Sigmoid colon (tissue), 7 donors: ENCODE results near the gene CISD1. TPM values are rescaled to one million over a fixed set of nuclear protein-coding genes. Genes with fewer than 3 reads are reported as not detected.

ENCODE experiments used
- DNase-seq: peaks from one replicate; pipeline ENCODE4 v3.0.0-alpha.2; 2019
- H3K27ac ChIP-seq, 4 donors: fragments of 200-600 bp; sonication (generic); one replicate each; pipeline ENCODE4 v1.5.1; 2016 to 2019; ENCODE audit warnings: mild to moderate bottlenecking in 1 of 4
- H3K27me3 ChIP-seq, 3 donors: fragments of 200-600 bp; sonication (generic); one replicate each; pipeline ENCODE4 v1.5.1; 2019; ENCODE audit warnings: mild to moderate bottlenecking in 1 of 3
- H3K36me3 ChIP-seq, 4 donors: fragments of 200-600 bp; sonication (generic); one replicate each; pipeline ENCODE4 v1.5.1; 2016 to 2019
- H3K4me1 ChIP-seq, 4 donors: fragments of 200-600 bp; sonication (generic); one replicate each; pipeline ENCODE4 v1.5.1; 2017 to 2019
- H3K4me3 ChIP-seq, 4 donors: fragments of 200-600 bp; sonication (generic); one replicate each; pipeline ENCODE4 v1.5.1; 2017 to 2019; ENCODE audit warnings: mild to moderate bottlenecking in 2 of 4, moderate library complexity in 1 of 4
- H3K9me3 ChIP-seq, 4 donors: fragments of 200-600 bp in 3 of 4; sonication (generic) in 3 of 4; one replicate each; pipeline versions ENCODE4 v1.5.1 to v1.6.1; 2013 to 2019
- CTCF ChIP-seq, 4 experiments: fragments of 450-650 bp in 3 of 4; fragments of 200-600 bp in 1 of 4; IDR thresholded peaks; one replicate each; pipeline ENCODE4 v1.5.1; 2016 to 2019; ENCODE audit warnings: antibody characterized with exemption in 4 of 4, mild to moderate bottlenecking in 3 of 4, moderate library complexity in 2 of 4
- EP300 ChIP-seq, 4 donors: sonication (generic); formaldehyde crosslinking; IDR thresholded peaks; one replicate each; pipeline ENCODE4 v1.6.1; 2017; ENCODE audit warnings: antibody characterized with exemption in 4 of 4
- POLR2A ChIP-seq, 2 donors: fragments of 450-650 bp; IDR thresholded peaks; one replicate each; pipeline ENCODE4 v1.6.1; 2016; ENCODE audit warnings: antibody characterized with exemption in 2 of 2, mild to moderate bottlenecking in 2 of 2, moderate library complexity in 2 of 2
- POLR2AphosphoS5 ChIP-seq, 4 donors: sonication (generic); formaldehyde crosslinking; IDR thresholded peaks; one replicate each; pipeline ENCODE4 v1.6.1; 2017; ENCODE audit warnings: antibody characterized with exemption in 4 of 4
- WGBS, 2 donors: extraction: QIAGEN DNeasy Blood & Tissue Kit; methylation state at CpG; one replicate each; pipeline ENCODE4 v1.1.7; 2013; 5-methylcytosine and 5-hydroxymethylcytosine counted together
- intact Hi-C: fragments of 100-400 bp; cut with DNase I; formaldehyde crosslinking; loops from one replicate; pipeline ENCODE4 v1.15.1; 2023
- polyA plus RNA-seq, 3 donors: library from polyadenylated mRNA; stranded (reverse); fragments of 200-250 nt; gene quantifications; one replicate each; pipeline ENCODE4 v1.2.3, GENCODE V29; 2013
- total RNA-seq, 4 donors: library from RNA; depleted of rRNA; stranded (reverse); fragments of >200 nt; gene quantifications; one replicate each; pipeline ENCODE4 v1.1.0, GENCODE V29; 2016
- donor health status: healthy with polysubstance abuse.
- donor health status: Bipolar disorder and iron deficiency.
- donor health status: healthy.

The CISD1 gene
- total and polyA plus RNA-seq, 7 donors = 22.1 to 56.6 (median 31.2) TPM

- H3K27ac ChIP-seq = peak within 1 kb of the TSS; percentile 85 to 91 (median 86)
- H3K27me3 ChIP-seq = no peaks in the 10 kb centered on the region
- intact Hi-C loops = loop anchor here (2.0 kb wide), 1 partner anchor 50 kb away; the partner anchor contains the start of gene TFAM
- no peaks in the 10 kb centered on the region for H3K9me3 ChIP-seq
- DNase-seq = peak; percentile 93
- H3K4me3 ChIP-seq = peak within 1 kb of the TSS; percentile 72 to 98 (median 92)
- H3K36me3 ChIP-seq = no peaks in the 10 kb centered on the region
- TF ChIP-seq POLR2A (IDR thresholded peaks at IDR 0.05) = peak; percentile 59 to 86
- TF ChIP-seq CTCF (IDR thresholded peaks at IDR 0.05) = peak in 3 of 4 experiments; percentile 25 to 31 (median 29)
- peak; percentile 92 to 97 (median 94) for TF ChIP-seq POLR2AphosphoS5 (IDR thresholded peaks at IDR 0.05)
- no peak for TF ChIP-seq EP300 (IDR thresholded peaks at IDR 0.05)
- 0 to 1% methylated on average over 49 of the region's 49 CpGs for WGBS, 2 donors
- peaks cover 0 to 28% (median 15%) of the 10 kb centered on the region in 4 donors for H3K4me1 ChIP-seq
Observed at GRCh38 chr10:58334817-58335305, 65.9 kb downstream of the CISD1 start, which contains the start of gene UBE2D1. Gene UBE2D1 (plus strand): TSS chr10:58335006. CDS start chr10:58335202, 196 bp downstream.

GRCh38 chr10:58335306-58336005, 66.5 kb downstream of the CISD1 start:
- 1 to 4% methylated on average over 37 of the region's 37 CpGs for WGBS, 2 donors
- no peaks in the 10 kb centered on the region for H3K27me3 ChIP-seq
- peak overlapping the region; percentile 72 to 98 (median 92) for H3K4me3 ChIP-seq
- intact Hi-C loops = loop anchor here (2.0 kb wide), 1 partner anchor 49 kb away; the partner anchor contains the start of gene TFAM
- TF ChIP-seq POLR2AphosphoS5 (IDR thresholded peaks at IDR 0.05) (peak in 1 of 4 donors; percentile 7), POLR2A (IDR thresholded peaks at IDR 0.05) (no peak)
- DNase-seq = peak; percentile 70
- H3K36me3 ChIP-seq = no peaks in the 10 kb centered on the region
- peak overlapping the region; percentile 85 to 91 (median 86) for H3K27ac ChIP-seq
- peaks cover 0 to 28% (median 15%) of the 10 kb centered on the region in 4 donors for H3K4me1 ChIP-seq
- H3K9me3 ChIP-seq = no peaks in the 10 kb centered on the region

- Histone ChIP-seq H3K4me1 (peaks cover 0 to 33% (median 15%) of the 10 kb centered on the region in 4 donors), H3K9me3 (no peaks in the 10 kb centered on the region), H3K27ac (peak overlapping the region in 1 of 4 donors; percentile 86), H3K36me3 (no peaks in the 10 kb centered on the region), H3K4me3 (peak overlapping the region in 1 of 4 donors; percentile 98), H3K27me3 (no peaks in the 10 kb centered on the region)
- TF ChIP-seq POLR2AphosphoS5 (IDR thresholded peaks at IDR 0.05) (no peak), CTCF (IDR thresholded peaks at IDR 0.05) (no peak), EP300 (IDR thresholded peaks at IDR 0.05) (no peak), POLR2A (IDR thresholded peaks at IDR 0.05) (no peak)
- WGBS, 2 donors = 79 to 92% methylated on average over 4 of the region's 4 CpGs
- intact Hi-C loops = no loop called here
- no peak for DNase-seq
Observed at GRCh38 chr10:58336242-58336641, 67.3 kb downstream of the CISD1 start.

Other genes with a start within 250 kb of the CISD1 start
- 1 to 10 TPM; 4.6 to 5.6 (median 5.2) TPM for gene IPMK, start 1.3 kb upstream of the CISD1 start, total RNA-seq
- gene IPMK, start 1.3 kb upstream of the CISD1 start, polyA plus RNA-seq = 1 to 10 TPM; 5.5 to 9.0 (median 6.6) TPM
- 10 to 100 TPM; 17.6 to 21.9 (median 20.3) TPM for gene UBE2D1, start 65.8 kb downstream of the CISD1 start, total RNA-seq
- 10 to 100 TPM; 11.5 to 21.0 (median 19.2) TPM for gene UBE2D1, start 65.8 kb downstream of the CISD1 start, polyA plus RNA-seq
- gene TFAM, start 116.2 kb downstream of the CISD1 start, total RNA-seq = 10 to 100 TPM; 10.8 to 27.1 (median 20.1) TPM
- gene TFAM, start 116.2 kb downstream of the CISD1 start, polyA plus RNA-seq = 10 to 100 TPM; 14.4 to 24.3 (median 22.2) TPM
- gene BICC1, start 243.7 kb downstream of the CISD1 start, total RNA-seq = 10 to 100 TPM in 3 of 4 donors, 1 to 10 TPM in 1; 7.9 to 17.3 (median 13.7) TPM
- gene BICC1, start 243.7 kb downstream of the CISD1 start, polyA plus RNA-seq = 1 to 10 TPM in 2 of 3 donors, under 1 TPM in 1; 0.46 to 1.8 (median 1.8) TPM